IPS-18c (cell line): ENCODE measurements around the gene LAMA4.

Source experiments
- H3K4me3 ChIP-seq: 2 replicates; pipeline ENCODE4 v1.7.0; 2013; ENCODE audit warnings: low read depth, mild to moderate bottlenecking, low read length, moderate library complexity; ENCODE audit not compliant: insufficient read depth
- H3K9me3 ChIP-seq: one replicate; pipeline ENCODE4 v1.6.1; 2013; ENCODE audit warnings: mild to moderate bottlenecking, low read length, moderate library complexity; ENCODE audit not compliant: control insufficient read depth, insufficient read depth

Gene LAMA4

GRCh38 chr6:112283621-112284020, 29.3 kb upstream of the LAMA4 start:
- no peaks in the 10 kb centered on the region for H3K9me3 ChIP-seq
- no peak overlapping the region for H3K4me3 ChIP-seq

GRCh38 chr6:112281821-112282615, 27.7 kb upstream of the LAMA4 start:
- H3K4me3 ChIP-seq: no peak overlapping the region
- H3K9me3 ChIP-seq: no peaks in the 10 kb centered on the region

GRCh38 chr6:112279031-112279935, 24.9 kb upstream of the LAMA4 start:
- Histone ChIP-seq H3K4me3 (no peak overlapping the region), H3K9me3 (no peaks in the 10 kb centered on the region)

- no peak overlapping the region for H3K4me3 ChIP-seq
Observed at GRCh38 chr6:112275365-112275764, 21.0 kb upstream of the LAMA4 start.

GRCh38 chr6:112274774-112275173, 20.4 kb upstream of the LAMA4 start:
- no peak overlapping the region for H3K4me3 ChIP-seq

More at GRCh38 chr6:112275365-112275764, 21.0 kb upstream of the LAMA4 start:
- H3K9me3 ChIP-seq: no peaks in the 10 kb centered on the region

GRCh38 chr6:112272799-112273198, 18.4 kb upstream of the LAMA4 start:
- no peaks in the 10 kb centered on the region for H3K9me3 ChIP-seq
- H3K4me3 ChIP-seq: no peak overlapping the region

More at GRCh38 chr6:112274774-112275173, 20.4 kb upstream of the LAMA4 start:
- no peaks in the 10 kb centered on the region for H3K9me3 ChIP-seq

- Histone ChIP-seq H3K4me3 (no peak overlapping the region), H3K9me3 (no peaks in the 10 kb centered on the region)
Observed at GRCh38 chr6:112270756-112271155, 16.4 kb upstream of the LAMA4 start.

GRCh38 chr6:112269979-112270566, 15.7 kb upstream of the LAMA4 start:
- no peak overlapping the region for H3K4me3 ChIP-seq
- H3K9me3 ChIP-seq: no peaks in the 10 kb centered on the region

GRCh38 chr6:112269114-112269513, 14.7 kb upstream of the LAMA4 start:
- H3K4me3 ChIP-seq: no peak overlapping the region
- no peaks in the 10 kb centered on the region for H3K9me3 ChIP-seq

- Histone ChIP-seq H3K4me3 (no peak overlapping the region), H3K9me3 (no peaks in the 10 kb centered on the region)
Observed at GRCh38 chr6:112268654-112269053, 14.3 kb upstream of the LAMA4 start.

- no peak overlapping the region for H3K4me3 ChIP-seq
Observed at GRCh38 chr6:112268019-112268418, 13.7 kb upstream of the LAMA4 start.

GRCh38 chr6:112266331-112266730, 12.0 kb upstream of the LAMA4 start:
- H3K9me3 ChIP-seq: no peaks in the 10 kb centered on the region
- no peak overlapping the region for H3K4me3 ChIP-seq

More at GRCh38 chr6:112268019-112268418, 13.7 kb upstream of the LAMA4 start:
- no peaks in the 10 kb centered on the region for H3K9me3 ChIP-seq

GRCh38 chr6:112259337-112259675, 4.9 kb upstream of the LAMA4 start:
- Histone ChIP-seq H3K9me3 (no peaks in the 10 kb centered on the region), H3K4me3 (no peak overlapping the region)

GRCh38 chr6:112258642-112259336, 4.4 kb upstream of the LAMA4 start:
- Histone ChIP-seq H3K9me3 (no peaks in the 10 kb centered on the region), H3K4me3 (no peak overlapping the region)

- Histone ChIP-seq H3K9me3 (no peaks in the 10 kb centered on the region), H3K4me3 (no peak overlapping the region)
Observed at GRCh38 chr6:112257178-112257855, 3.0 kb upstream of the LAMA4 start.

- Histone ChIP-seq H3K9me3 (no peaks in the 10 kb centered on the region), H3K4me3 (peak overlapping the region; percentile 73; the same call in 1 of the 2 replicates)
Observed at GRCh38 chr6:112254921-112255320, 554 bp upstream of the LAMA4 start.

GRCh38 chr6:112253498-112253840, 898 bp downstream of the LAMA4 start:
- H3K9me3 ChIP-seq: no peaks in the 10 kb centered on the region
- peak overlapping the region; percentile 73 for H3K4me3 ChIP-seq
